ENCODE data around the gene OSBPL3. TPM values are rescaled to one million over a fixed set of nuclear protein-coding genes. Genes with fewer than 3 reads are reported as not detected.

Gene OSBPL3
- total RNA-seq, 1 experiment from 2014 or later, result 16.0 TPM

- ChIA-PET CTCF (interaction anchor here (0.7 to 1.7 kb wide), 4 partner anchors 55 to 169 kb away, joined by 3 to 5 read pairs (median 3); partner anchors contain the start of gene OSBPL3), POLR2A (no interaction called here)
- ATAC-seq (no peak), DNase-seq (ENCODE audit: low spot score) (no peak)
- TF ChIP-seq NR2C2 (CRISPR knock-in tag; IDR thresholded peaks at IDR 0.05) (no peak), ZNF263 (CRISPR knock-in tag; IDR thresholded peaks at IDR 0.05; ENCODE audit: low read depth) (no peak), CREB1 (CRISPR knock-in tag; IDR thresholded peaks at IDR 0.05) (no peak), CREM (CRISPR knock-in tag; IDR thresholded peaks at IDR 0.05) (no peak), SMAD4 (CRISPR knock-in tag; IDR thresholded peaks at IDR 0.05) (no peak), ZNF281 (CRISPR knock-in tag; IDR thresholded peaks at IDR 0.05) (no peak), MXD4 (CRISPR knock-in tag; IDR thresholded peaks at IDR 0.05; ENCODE audit: borderline replicate concordance) (no peak), SP1 (CRISPR knock-in tag; conservative IDR thresholded peaks at IDR 0.05) (no peak), USF1 (CRISPR knock-in tag; IDR thresholded peaks at IDR 0.05) (no peak)
- no peaks in the 10 kb centered on the region for H3K36me3 Mint-ChIP-seq
- H3K4me1 Mint-ChIP-seq, result peaks cover 42% of the 10 kb centered on the region
- no peak overlapping the region for H3K4me3 Mint-ChIP-seq
- H3K27ac Mint-ChIP-seq, result no peak overlapping the region
- no peaks in the 10 kb centered on the region for H3K9me3 Mint-ChIP-seq
- H3K27me3 Mint-ChIP-seq (ENCODE audit: low read depth), result no peaks in the 10 kb centered on the region
Measured at GRCh38 chr7:24924375-24924774, 55.6 kb downstream of the OSBPL3 start.

GRCh38 chr7:24923172-24923865, 56.7 kb downstream of the OSBPL3 start:
- H3K4me1 Mint-ChIP-seq, result peaks cover 36% of the 10 kb centered on the region
- DNase-seq (ENCODE audit: low spot score) (no peak), ATAC-seq (peak; percentile 43)
- ChIA-PET CTCF (interaction anchor here (1.4 to 1.7 kb wide), 2 partner anchors 147 to 170 kb away, joined by 3 to 5 read pairs; no protein-coding TSS in a partner anchor), POLR2A (no interaction called here)
- H3K27ac Mint-ChIP-seq, result no peak overlapping the region; the same call in 1 of the 2 replicates
- H3K27me3 Mint-ChIP-seq (ENCODE audit: low read depth), result no peaks in the 10 kb centered on the region
- H3K9me3 Mint-ChIP-seq, result no peaks in the 10 kb centered on the region
- TF ChIP-seq ZBTB21 (CRISPR knock-in tag; IDR thresholded peaks at IDR 0.05; ENCODE audit: borderline replicate concordance), result no peak
- no peak for TF ChIP-seq ZNF232 (CRISPR knock-in tag; IDR thresholded peaks at IDR 0.05)
- no peak for TF ChIP-seq MXD4 (CRISPR knock-in tag; IDR thresholded peaks at IDR 0.05; ENCODE audit: borderline replicate concordance)
- no peak for TF ChIP-seq CTCF (IDR thresholded peaks at IDR 0.05)
- no peak for TF ChIP-seq TCF7 (CRISPR knock-in tag; IDR thresholded peaks at IDR 0.05; ENCODE audit: low read depth)
- no peak for TF ChIP-seq SP1 (CRISPR knock-in tag; conservative IDR thresholded peaks at IDR 0.05)
- TF ChIP-seq JUN (CRISPR knock-in tag; IDR thresholded peaks at IDR 0.05), result no peak
- no peak for TF ChIP-seq TEAD1 (CRISPR knock-in tag; IDR thresholded peaks at IDR 0.05)
- no peak for TF ChIP-seq ELF4 (CRISPR knock-in tag; IDR thresholded peaks at IDR 0.05; ENCODE audit: low read depth)
- H3K36me3 Mint-ChIP-seq, result no peaks in the 10 kb centered on the region
- H3K4me3 Mint-ChIP-seq, result no peak overlapping the region

- no peaks in the 10 kb centered on the region for H3K36me3 Mint-ChIP-seq
- no peak overlapping the region for H3K4me3 Mint-ChIP-seq
- ATAC-seq, result no peak
- H3K27ac Mint-ChIP-seq, result no peak overlapping the region
- peaks cover 43% of the 10 kb centered on the region for H3K4me1 Mint-ChIP-seq
- DNase-seq (ENCODE audit: low spot score), result no peak
- no peaks in the 10 kb centered on the region for H3K9me3 Mint-ChIP-seq
- CTCF ChIA-PET, result no interaction called here
- POLR2A ChIA-PET, result no interaction called here
- no peaks in the 10 kb centered on the region for H3K27me3 Mint-ChIP-seq (ENCODE audit: low read depth)
- no peak for TF ChIP-seq FOXK1 (CRISPR knock-in tag; IDR thresholded peaks at IDR 0.05)
- TF ChIP-seq EMX1 (CRISPR knock-in tag; IDR thresholded peaks at IDR 0.05), result no peak
- TF ChIP-seq FOXP4 (CRISPR knock-in tag; IDR thresholded peaks at IDR 0.05), result no peak
- no peak for TF ChIP-seq ZNF138 (CRISPR knock-in tag; conservative IDR thresholded peaks at IDR 0.05)
- TF ChIP-seq ZNF121 (CRISPR knock-in tag; IDR thresholded peaks at IDR 0.05), result no peak
- no peak for TF ChIP-seq ETV6 (CRISPR knock-in tag; IDR thresholded peaks at IDR 0.05)
- no peak for TF ChIP-seq ZNF512 (CRISPR knock-in tag; IDR thresholded peaks at IDR 0.05; ENCODE audit: borderline replicate concordance)
Measured at GRCh38 chr7:24922099-24922773, 57.7 kb downstream of the OSBPL3 start.
